ENCODE data around the gene EP300. TPM values are rescaled to one million over a fixed set of nuclear protein-coding genes. Genes with fewer than 3 reads are reported as not detected.

EP300 gene
- total and polyA plus RNA-seq, 2 experiments from 2014 or later = 28.8 to 53.8 TPM

DNA sequence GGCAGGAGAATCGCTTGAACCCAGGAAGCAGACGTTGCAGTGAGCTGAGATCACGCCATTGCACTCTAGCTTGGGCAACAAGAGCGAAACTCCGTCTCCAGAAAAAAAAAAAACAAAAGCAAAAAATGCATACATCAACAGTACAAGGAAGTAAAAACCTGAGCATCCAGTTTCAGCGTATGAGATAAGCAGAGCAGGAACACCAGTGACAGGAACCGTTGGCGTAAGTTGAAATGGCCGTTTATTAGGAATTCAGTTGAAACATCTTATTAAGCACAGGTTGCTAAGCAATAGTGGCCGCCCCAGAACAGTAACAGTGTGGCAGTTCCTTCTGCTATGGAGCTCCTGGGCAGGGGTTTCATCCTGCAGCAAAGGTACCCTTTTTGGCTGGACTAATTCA, 108.7 kb downstream of the EP300 start:
- Histone ChIP-seq H3K4me3 (no peak overlapping the region), H2AFZ (no peak overlapping the region), H3K4me1 (ENCODE audit: insufficient read depth) (peaks cover 11% of the 10 kb centered on the region), H3K4me2 (no peak overlapping the region), H3K36me3 (replicated peaks; ENCODE audit: insufficient read depth, low read depth) (no peaks in the 10 kb centered on the region), H4K20me1 (ENCODE audit: insufficient read depth, poor library complexity, severe bottlenecking) (no peaks in the 10 kb centered on the region), H3K79me2 (peaks cover 6% of the 10 kb centered on the region), H3K9me2 (replicated peaks; ENCODE audit: insufficient read depth) (no peaks in the 10 kb centered on the region), H3K9me3 (ENCODE audit: low read depth) (no peaks in the 10 kb centered on the region), H3K27me3 (peaks cover 9% of the 10 kb centered on the region), H3K27ac (no peak overlapping the region)
- 81% methylated on average over 10 of the region's 10 CpGs for WGBS (ENCODE audit: low lambda C conversion rate, missing lambda C conversion rate)
- DNase-seq (ENCODE audit: low spot score) = peak; percentile 35
- TF ChIP-seq, protein P1, sequence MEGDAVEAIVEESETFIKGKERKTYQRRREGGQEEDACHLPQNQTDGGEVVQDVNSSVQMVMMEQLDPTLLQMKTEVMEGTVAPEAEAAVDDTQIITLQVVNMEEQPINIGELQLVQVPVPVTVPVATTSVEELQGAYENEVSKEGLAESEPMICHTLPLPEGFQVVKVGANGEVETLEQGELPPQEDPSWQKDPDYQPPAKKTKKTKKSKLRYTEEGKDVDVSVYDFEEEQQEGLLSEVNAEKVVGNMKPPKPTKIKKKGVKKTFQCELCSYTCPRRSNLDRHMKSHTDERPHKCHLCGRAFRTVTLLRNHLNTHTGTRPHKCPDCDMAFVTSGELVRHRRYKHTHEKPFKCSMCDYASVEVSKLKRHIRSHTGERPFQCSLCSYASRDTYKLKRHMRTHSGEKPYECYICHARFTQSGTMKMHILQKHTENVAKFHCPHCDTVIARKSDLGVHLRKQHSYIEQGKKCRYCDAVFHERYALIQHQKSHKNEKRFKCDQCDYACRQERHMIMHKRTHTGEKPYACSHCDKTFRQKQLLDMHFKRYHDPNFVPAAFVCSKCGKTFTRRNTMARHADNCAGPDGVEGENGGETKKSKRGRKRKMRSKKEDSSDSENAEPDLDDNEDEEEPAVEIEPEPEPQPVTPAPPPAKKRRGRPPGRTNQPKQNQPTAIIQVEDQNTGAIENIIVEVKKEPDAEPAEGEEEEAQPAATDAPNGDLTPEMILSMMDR (IDR thresholded peaks at IDR 0.05; ENCODE audit: poor library complexity) = no peak
- no peak for TF ChIP-seq EZH2phosphoT487 (IDR thresholded peaks at IDR 0.05; ENCODE audit: low read depth, severe bottlenecking, unreplicated experiment)

DNA sequence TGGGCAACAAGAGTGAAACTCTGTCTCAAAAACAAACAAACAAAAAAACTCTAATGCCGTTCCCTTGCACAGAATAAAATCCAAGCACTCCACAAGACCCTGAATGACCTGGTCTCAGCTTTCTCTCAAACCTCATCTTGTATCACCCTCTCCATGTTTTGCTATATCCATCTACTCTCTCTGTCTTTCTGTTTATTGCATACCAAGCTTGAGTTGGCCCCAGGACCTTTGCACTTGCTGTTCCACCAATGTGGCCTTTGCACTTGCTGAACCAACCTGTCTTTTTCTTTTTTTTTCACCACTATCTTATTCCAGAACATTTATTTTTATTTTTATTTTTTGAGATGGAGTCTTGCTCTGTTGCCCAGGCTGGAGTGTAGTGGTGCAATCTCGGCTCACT, 110.7 kb downstream of the EP300 start:
- Histone ChIP-seq H3K9me2 (replicated peaks; ENCODE audit: insufficient read depth) (no peaks in the 10 kb centered on the region), H3K4me2 (no peak overlapping the region), H3K4me1 (ENCODE audit: insufficient read depth) (peaks cover 8% of the 10 kb centered on the region), H4K20me1 (ENCODE audit: insufficient read depth, poor library complexity, severe bottlenecking) (no peaks in the 10 kb centered on the region), H3K4me3 (no peak overlapping the region), H2AFZ (no peak overlapping the region), H3K36me3 (replicated peaks; ENCODE audit: insufficient read depth, low read depth) (no peaks in the 10 kb centered on the region), H3K79me2 (peaks cover 19% of the 10 kb centered on the region), H3K9me3 (ENCODE audit: low read depth) (no peaks in the 10 kb centered on the region), H3K27ac (no peak overlapping the region), H3K27me3 (peaks cover 9% of the 10 kb centered on the region)
- TF ChIP-seq, protein P1 (IDR thresholded peaks at IDR 0.05; ENCODE audit: poor library complexity) = no peak
- TF ChIP-seq EZH2phosphoT487 (IDR thresholded peaks at IDR 0.05; ENCODE audit: low read depth, severe bottlenecking, unreplicated experiment) = no peak
- TF ChIP-seq EZH2 (IDR thresholded peaks at IDR 0.05; ENCODE audit: borderline replicate concordance) = no peak
- WGBS (ENCODE audit: low lambda C conversion rate, missing lambda C conversion rate) = 91% methylated on average over 2 of the region's 2 CpGs
- no peak for DNase-seq (ENCODE audit: low spot score)

DNA sequence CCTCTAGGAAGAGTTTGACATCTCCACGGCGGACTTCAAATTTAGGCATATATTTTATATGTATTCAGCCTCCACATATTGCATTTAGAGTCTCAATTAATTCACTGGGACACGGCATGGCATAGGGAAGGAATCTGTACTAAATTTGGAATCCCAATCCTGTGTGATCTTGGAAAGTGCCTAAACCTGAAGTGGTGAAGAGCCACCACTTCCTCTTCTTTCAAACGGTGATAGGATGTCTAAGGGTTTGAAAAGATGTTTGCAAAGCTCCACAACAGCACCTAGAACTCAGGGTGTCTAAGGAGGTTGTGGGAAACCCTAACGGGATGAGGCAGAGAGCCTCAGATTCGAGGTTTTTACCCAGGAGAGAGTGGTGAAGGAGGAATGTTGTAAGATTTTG, 111.7 kb downstream of the EP300 start:
- Histone ChIP-seq H3K27ac (no peak overlapping the region), H3K4me2 (no peak overlapping the region), H3K9me3 (ENCODE audit: low read depth) (no peaks in the 10 kb centered on the region), H3K9me2 (replicated peaks; ENCODE audit: insufficient read depth) (no peaks in the 10 kb centered on the region), H3K4me3 (no peak overlapping the region), H3K79me2 (peaks cover 23% of the 10 kb centered on the region), H2AFZ (no peak overlapping the region), H3K36me3 (replicated peaks; ENCODE audit: insufficient read depth, low read depth) (no peaks in the 10 kb centered on the region), H4K20me1 (ENCODE audit: insufficient read depth, poor library complexity, severe bottlenecking) (no peaks in the 10 kb centered on the region), H3K27me3 (peaks cover 3% of the 10 kb centered on the region), H3K4me1 (ENCODE audit: insufficient read depth) (peaks cover 4% of the 10 kb centered on the region)
- TF ChIP-seq, protein P1 (IDR thresholded peaks at IDR 0.05; ENCODE audit: poor library complexity) = no peak
- TF ChIP-seq EZH2 (IDR thresholded peaks at IDR 0.05; ENCODE audit: borderline replicate concordance) = no peak
- no peak for TF ChIP-seq EZH2phosphoT487 (IDR thresholded peaks at IDR 0.05; ENCODE audit: low read depth, severe bottlenecking, unreplicated experiment)
- 79% methylated on average over 6 of the region's 6 CpGs for WGBS (ENCODE audit: low lambda C conversion rate, missing lambda C conversion rate)
- DNase-seq (ENCODE audit: low spot score) = no peak

Measured in hepatocyte (in vitro differentiated cells).